ENCODE results near the gene SASH1.

SASH1 gene

DNA sequence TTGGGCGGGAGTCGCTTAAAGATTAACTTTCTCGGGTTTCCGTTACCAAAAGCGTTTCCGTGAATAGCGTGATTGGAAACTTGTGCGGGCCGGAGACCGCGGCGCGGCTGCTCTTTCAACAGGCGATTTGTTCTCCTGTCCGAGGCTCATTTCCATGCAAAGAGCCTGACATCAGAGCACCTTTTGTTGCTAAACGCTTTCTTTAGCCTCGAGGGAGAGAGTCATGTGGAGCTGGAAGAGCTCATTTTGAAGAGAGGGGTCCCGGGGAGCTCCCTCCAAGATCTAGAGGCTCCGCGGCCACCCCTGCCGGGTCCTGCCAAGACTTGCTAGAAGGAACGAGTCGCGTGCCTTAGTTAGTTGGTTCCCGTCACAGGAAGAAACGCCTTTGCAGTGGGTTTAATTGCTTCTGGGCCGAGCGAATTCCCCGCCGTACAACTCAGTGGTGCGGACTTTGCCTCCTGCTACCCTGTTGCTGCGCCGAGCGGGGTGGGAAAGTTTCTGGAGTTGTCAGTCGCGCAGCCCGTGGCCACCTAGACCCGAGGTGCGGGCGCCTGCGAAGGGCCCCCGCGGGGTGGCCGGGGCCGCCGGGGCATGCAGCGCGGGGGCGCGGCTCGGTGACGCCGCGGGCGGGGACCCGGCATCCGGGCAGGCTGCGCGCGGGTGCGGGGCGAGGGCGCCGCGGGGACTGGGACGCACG is at the start of gene SASH1:
SASH1 (plus strand) TSS at position 489 of the 697 bp plus-strand sequence. CDS start 230 bp downstream, outside the sequence.
- DNase-seq (ENCODE audit: low spot score): peak; percentile 82

DNA sequence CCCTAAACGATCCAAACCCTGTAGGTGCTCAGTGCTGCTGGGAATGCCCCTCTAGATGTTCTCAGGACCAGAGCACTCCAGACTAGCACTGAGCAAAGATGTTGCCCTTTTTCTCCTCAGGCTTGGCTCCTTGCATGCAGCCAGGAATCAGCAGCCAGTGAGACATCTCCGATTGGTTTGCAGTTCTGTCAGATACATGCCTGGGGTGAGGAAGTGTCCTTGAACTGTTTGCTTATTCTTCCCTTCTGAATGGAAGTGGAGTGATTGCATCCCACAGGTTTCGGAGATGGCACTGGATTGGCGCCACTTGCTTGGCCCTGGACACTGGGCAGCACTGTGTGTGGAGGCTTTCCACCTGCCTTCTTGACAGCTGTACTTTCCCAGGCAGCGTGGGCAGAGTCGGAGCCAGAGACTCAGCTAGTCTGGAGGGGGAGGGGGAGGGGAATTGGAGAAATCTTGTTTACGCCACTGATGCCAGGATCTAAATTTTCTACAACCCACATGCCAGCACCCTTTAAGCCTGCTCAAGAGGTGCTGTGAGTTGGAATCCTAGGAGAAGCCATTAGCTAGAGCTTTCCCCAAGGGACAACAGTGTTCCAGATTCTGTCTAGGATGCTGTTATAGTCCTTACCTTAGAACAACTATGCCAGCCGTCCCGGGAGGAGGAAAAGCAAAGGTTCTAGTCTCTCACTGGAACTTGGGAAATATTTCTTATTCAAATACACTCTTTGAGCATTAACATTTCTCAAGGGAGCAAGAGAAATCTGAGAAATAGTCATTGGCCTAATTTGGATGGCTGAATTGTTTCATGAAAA is 49.2 kb upstream of the SASH1 start:
- no peak for DNase-seq (ENCODE audit: low spot score)

DNA sequence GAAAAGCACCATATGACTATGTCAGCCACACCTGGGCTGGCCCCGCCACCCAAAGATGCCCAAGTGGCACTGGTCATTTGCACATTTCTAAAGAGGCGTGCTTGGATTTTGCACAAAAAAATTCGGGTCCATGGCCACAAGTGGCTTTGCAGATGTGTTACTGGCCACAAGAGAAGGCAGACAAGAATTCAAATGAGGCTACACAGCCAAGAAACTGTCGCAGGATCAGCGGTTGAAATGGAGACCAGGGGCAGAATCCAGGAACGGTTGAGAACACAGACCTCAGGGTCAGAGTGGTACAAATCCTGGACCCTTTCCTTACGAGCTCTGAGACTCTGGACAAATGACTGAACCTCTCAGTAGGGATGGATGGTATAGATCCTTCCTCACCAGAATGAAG is 48.6 kb upstream of the SASH1 start:
- no peak for DNase-seq (ENCODE audit: low spot score)

DNA sequence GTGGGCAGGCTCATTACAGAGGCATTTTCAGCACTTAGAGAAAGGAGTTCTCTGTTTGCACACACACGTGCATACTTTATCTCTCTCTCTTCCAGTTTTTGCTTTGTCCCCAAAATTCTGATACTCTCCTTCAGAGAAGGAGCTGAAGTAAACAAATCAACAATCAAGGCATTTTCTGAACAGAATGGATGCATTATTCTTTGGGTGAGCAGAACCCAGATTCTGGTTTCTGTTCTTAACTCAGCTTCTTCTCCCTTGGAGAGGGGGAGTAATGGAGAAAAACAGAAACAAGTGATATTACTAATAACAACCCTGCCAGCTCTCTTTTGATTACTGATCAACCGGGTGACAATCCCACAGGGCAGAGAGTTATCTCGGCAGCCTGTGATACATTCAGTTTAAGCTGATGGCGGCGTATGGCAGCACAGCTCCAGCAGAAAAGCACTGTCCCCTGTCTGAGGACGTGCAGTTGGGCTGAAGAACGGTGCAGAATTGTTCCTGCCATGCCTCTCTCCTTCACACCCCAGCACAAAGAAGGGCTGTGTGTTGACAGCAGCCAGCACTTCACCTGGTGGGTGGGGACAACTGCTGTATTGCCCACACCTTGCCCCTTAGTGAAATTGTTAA is 47.3 kb upstream of the SASH1 start:
- no peak for DNase-seq (ENCODE audit: low spot score)

DNA sequence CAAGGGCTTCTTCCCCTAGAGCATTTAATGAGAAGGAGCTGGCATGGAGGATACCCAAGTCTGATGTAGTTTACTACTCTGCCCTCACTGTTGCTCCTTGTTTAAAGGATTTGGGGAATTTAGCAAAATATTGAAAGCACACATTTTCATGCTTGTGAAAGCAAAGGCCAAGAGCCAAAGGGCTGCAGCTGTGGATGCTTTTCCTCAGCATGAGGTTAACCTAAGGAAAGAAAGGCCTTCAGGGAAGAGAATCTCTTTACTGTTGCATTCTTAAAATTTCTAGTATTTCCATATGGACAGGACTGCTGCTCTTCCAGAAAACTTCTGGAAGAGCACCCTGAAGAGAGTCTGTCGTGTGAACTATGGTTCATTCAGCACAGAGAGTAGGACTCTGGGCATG is 45.9 kb upstream of the SASH1 start:
- DNase-seq (ENCODE audit: low spot score): no peak

DNA sequence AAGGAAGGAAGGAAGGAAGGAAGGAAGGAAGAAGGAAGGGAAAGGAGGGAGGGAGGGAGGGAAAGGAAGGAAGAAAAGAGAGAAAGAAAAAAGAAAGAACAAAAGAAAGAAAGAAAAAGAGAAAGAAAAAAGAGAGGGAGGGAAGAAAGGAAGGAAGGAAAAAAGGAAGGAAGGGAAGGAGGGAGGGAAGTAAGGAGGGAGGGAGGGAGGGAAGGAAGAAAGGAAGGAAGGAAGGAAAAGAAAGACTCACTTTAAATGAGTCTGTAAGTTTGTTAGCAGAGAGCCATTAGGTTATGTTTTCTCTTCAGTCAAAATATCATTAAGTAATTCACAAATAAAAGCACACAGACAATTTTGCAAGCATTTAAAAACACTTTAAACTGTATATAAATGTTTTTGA is 44.0 kb upstream of the SASH1 start:
- no peak for DNase-seq (ENCODE audit: low spot score)

DNA sequence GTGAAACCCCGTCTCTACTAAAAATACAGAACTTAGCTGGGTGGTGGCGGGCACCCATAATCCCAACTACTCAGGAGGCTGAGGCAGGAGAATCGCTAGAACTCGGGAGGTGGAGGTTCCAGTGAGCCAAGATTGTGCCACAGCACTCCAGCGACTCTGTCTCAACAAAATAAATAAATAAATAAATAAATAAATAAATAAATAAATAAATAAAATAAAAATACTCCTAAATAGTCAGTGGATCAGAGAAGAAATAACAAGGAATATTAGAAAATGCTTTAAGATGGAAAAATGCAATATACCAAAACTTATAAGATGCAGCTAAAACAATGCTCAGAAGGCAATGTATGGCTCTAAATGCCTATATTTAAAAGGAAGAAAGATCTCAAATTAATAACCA is 39.0 kb upstream of the SASH1 start:
- no peak for DNase-seq (ENCODE audit: low spot score)

DNA sequence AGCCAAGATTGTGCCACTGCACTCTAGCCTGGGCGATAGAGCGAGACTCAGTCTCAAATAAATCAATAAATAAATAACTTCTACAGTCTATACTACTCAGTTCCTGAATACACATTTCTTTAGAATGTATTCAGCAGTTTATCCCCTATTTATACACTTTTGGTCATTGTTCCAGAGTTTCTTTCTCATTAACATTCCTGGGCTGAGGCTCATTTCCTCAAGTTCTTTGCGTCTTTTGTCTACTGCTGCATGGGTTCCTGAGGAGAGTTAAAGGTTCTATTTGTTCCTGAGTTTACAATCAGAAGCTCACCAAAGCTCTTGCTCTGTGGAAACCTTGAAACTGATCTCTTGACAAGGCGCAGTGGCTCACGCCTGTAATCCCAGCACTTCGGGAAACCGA is 37.7 kb upstream of the SASH1 start:
- peak; percentile 66 for DNase-seq (ENCODE audit: low spot score)

DNA sequence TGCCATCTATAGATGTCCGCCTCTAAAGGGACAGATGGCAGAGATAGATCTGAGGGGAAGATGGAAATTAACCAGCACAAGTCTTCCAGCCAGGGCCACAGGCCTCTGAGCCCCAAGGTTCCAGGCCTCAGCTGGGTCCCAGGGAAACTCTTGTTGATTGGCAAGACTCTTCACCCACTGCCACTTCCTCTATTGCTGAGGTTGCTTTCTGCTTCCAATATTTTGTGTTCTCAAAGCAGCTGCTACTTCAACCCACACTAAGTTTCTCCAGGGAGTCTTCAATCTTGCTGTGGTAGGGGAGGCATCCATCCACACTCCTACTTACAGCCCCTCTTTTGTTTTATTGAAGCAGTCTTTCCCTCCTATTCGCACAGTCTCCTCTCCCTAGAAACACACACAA is 36.4 kb upstream of the SASH1 start:
- DNase-seq (ENCODE audit: low spot score): no peak

DNA sequence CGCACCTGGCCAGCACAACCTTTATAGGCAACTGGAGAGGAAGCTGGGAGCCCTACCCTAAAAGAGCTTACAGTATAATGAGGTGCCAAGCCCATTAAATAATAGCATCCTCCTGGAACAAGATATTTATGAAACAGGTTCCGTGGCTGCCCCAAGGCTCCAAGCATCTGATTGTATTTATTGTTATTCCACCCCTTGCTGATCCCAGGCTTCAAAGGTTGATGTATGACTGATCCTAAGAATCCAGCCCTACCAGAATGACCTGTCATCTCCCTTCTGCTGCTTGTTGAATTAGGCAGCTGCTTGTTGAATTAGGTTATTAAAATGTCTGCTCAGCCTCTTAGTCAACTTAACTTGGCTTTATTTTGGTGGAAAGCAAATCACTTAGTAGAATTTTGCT is 35.2 kb upstream of the SASH1 start:
- no peak for DNase-seq (ENCODE audit: low spot score)

DNA sequence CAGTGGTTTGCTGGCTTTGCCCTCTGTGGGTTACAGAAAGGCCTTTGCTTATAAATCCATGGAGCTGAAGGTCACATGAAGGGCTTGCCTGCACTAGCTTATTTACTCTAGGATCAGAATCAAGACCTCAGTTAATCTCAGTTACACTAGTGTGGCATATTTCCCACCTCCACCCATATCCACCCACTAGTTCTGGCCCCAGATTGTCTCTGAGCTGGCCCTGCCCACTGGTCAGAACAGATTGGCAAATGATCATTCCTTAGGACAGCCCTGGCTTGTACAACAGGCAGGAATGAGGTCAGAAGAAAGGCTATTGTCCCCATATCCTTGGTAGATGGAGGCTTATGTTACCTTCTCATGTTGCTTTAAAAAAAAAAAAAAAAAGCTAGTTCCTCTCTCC is 33.3 kb upstream of the SASH1 start:
- no peak for DNase-seq (ENCODE audit: low spot score)

DNA sequence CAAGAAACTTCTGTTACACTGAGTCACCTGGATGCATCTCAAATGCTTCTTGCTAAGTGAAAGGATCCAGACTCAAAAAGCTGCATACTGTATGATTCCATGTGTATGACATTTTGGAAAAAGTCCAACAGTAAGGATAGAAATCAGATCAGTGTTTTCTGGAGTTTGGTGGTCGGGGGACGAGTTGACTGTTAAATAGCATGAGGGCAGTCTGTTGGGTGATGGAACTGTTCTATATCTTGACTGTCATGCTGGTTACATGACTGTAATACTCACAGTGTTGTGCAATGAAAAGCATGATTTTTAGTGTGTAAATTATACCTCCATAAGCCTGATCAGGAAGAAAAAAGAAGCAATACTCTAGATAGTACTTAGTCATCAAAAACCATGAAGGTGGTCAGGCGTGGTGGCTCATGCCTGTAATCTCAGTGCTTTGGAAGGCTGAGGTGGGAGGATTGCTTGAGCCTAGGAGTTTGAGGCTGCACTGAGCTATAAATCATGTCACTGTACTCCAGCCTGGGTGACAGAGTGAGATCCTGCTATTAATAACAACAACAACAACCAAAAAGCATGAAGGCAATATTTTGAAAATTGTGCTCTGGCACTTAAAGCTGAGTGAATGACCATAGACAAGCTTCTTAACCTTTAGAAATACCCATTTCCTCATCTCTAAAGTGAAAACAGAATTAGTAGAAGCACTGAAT is 30.5 kb upstream of the SASH1 start:
- DNase-seq (ENCODE audit: low spot score): no peak

DNA sequence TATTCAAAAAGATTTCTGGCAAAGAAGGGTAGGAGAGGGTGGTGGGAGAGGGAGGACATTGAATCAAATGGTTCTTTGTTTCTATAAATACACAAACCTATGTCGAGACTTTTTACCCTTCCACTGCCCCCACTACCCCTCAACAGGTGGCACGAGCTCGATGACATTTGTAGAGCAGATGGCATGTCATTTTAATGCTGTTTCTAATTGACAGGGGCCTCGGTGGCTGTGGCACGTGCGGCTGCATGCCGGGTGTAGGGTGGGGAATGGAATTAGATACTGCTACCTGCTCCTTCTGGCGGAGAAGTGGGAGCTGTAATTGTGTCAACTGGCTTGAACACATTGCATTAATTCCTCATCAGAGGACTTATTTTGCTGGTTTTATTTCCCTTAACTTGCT is 29.1 kb upstream of the SASH1 start:
- no peak for DNase-seq (ENCODE audit: low spot score)

DNA sequence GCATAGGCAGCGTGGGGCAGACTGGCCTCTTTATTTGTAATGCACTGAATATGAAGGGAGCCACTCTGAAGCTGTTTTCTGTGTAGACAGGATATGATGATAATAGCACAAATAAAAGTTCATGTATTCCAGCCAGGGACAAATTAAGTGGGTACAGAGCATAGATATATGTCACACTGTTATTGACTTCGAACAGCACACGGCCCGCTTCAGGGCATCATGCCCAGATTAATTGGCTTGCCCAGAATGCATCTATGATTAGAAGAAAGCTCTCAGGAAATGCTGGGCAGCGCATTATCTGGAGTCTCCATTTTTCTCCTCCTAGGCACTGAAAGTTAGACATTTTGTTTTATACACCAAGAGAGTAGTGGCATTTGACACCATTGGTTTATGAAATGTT is 26.3 kb upstream of the SASH1 start:
- no peak for DNase-seq (ENCODE audit: low spot score)

DNA sequence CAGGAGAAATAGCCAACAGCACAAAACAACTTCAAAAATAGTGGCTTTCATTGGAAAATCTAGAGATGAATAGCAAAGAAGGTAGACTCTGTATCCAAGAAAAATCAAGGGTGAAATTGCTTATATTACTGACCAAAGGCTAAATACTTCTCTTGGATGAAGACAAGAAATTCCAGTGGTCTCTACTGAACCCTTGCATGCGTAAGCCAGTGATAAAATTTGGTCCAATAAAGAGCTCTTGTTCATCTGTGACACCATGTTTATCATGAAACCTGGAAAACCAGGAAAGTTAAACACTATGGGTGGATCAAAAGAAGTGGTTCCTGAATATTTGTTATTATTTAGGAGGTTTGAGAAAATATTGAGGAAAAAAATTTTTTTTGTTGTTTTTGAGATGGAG is 25.6 kb upstream of the SASH1 start:
- no peak for DNase-seq (ENCODE audit: low spot score)

DNA sequence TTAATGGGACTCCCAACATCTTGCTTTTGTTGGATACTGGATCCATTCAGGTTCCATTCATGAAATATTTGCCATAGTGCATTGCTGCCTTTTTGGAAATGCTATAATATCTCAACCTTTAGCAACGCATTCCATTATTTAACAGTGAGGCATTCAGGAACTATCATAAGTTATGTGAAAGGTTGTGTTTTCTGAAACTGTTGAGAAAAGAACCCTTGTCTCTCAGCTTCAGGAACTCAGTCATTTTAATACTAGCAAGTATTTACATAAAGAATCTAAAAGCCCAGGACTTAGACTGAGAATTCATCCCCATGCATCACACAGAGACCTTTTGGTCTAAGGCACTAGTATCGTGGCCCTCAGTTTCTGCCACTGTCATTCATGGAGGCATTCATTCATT is 24.9 kb upstream of the SASH1 start:
- DNase-seq (ENCODE audit: low spot score): peak; percentile 39

DNA sequence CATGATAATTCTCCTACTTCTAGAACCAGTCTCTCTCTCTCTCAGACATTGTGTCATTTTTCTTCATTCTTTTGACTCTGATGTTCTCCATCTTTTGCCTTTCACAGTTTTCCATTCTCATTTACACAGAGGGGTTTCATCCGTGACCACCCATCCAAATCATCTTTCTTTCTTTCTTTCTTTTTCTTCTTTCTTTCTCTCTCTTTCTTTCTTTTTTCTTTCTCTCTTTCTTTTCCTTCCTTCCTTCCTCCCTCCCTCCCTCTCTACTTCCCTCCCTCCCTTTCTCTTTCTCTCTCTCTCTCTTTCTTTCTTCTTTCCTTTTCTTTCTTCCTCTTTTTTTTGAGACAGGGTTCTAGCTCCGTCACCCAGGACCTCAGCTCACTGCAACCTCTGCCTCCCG is 19.9 kb upstream of the SASH1 start:
- DNase-seq (ENCODE audit: low spot score): no peak

DNA sequence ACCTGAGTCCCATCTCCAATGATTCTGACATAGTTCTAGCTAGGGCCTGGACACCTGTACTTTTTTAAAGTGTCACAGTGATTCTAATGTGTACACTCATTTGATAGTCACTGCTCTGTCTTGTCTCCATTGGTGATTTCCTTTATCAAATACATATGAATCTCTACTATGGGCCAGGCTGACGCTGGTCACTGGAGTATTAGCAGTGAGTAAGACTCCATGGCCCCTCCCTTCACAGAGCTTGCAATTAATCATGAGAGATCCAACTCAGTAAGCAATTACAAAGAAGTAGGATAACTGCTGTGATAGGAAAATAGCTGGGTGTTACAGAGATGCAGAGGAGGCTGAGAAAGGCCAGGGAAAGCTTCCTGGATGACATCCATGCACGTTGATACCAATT is 19.3 kb upstream of the SASH1 start:
- no peak for DNase-seq (ENCODE audit: low spot score)

DNA sequence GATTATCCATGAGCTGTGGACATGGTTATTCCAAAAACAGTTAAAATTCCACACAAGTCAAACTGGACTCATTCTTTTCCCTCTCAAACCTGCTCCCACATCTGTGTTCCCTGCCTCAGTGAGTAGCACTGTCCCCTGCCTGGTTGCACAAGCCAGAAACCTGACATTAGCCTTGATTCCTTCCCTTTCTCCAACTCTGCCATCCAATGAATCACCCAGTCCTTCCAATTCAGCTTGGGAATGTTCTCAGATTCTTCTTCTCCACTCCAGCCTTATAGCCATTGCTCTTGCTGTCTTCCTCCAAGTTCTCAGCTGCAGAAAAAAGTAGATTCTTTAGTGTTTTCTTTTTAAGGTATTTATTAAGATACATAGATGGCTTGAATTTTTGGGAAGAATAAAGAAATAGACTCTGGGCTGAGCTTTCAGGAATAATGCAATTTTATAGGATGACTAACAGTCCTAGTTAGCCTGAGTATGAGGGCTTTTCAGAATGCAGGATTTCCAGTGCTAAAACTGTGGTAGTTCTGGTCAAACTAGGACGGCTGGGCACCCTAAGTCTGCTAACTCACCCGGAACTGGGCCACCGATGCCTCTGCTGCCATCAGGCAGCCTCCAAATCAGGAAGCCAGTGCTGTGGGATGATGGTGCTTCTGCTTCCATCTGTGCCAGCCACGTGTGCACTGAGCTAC is 18.2 kb upstream of the SASH1 start:
- no peak for DNase-seq (ENCODE audit: low spot score)

DNA sequence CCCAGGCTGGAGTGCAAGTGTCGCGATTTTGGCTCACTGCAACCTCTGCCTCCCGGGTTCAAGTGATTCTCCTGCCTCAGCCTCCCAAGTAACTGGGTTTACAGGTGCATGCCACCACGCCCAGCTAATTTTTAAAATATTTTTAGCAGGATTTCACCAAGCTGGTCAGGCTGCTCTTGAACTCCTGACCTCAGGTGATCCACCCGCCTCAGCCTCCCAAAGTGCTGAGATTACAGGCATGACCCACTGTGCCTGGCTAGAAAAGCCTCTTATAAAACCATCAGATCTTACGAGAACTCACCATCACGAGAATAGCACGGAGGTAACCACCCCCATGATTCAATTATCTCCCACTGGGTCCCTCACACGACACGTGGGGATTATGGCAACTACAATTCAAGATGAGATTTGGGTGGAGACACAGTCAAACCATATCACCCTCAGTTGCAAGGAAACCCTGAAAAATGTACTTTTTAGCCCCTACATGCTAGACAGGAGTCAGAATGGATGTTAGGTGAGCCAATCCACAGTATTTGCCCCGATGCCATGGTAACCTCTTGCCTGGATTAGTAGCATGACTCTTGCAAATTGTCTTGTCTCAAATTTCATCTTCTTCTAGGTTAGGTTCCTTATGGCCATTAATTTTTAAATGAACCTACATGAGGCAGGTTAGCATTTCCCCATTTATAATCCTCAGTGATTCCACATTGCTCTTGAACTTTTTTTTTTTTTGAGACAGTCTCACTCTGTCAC is 17.1 kb upstream of the SASH1 start:
- no peak for DNase-seq (ENCODE audit: low spot score)

DNA sequence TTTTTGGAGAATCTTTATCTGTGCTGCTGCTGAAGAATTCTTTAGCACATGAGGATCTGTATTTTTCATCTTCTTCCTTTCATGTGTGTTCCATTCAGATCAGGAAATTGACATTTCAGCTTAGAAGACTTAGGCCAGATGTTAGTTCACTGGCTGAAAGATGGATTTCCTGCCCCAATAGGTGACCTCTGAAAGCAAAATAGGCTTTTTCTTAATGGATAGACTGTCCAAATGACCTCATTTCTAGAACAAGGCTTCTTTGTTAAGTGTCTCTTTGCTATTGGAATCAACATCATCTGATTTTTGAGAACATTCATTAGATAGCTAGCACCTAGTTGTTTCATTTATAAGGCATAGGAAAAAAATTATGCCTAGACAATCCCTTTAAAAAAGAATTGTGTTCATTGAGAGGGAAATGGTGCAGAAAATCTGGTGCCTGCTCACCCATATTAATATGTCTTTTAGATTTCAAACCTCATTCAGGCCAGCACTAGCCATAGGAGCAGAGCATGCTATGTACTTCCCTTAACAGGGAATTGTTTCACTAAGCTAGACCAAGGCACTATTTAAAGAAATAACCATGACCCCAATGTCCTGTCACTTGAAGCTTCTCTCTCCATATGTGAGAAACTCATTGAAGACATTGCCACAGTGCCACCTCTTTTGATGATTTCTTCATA is 13.6 kb upstream of the SASH1 start:
- peak; percentile 48 for DNase-seq (ENCODE audit: low spot score)
